K562 (cell line): ENCODE results near the gene AIMP2. TPM values are rescaled to one million over a fixed set of nuclear protein-coding genes. Genes with fewer than 3 reads are reported as not detected.

ENCODE experiments used
- ATAC-seq: fragments of 200-7000 bp; cut with Tn5 transposase; 3 replicates; pipeline ENCODE4 v1.9.1; 2020; ENCODE audit warnings: moderate library complexity
- BruUV-seq: library from RNA; stranded (reverse); fragments of 400-500 nt; replicated peaks from 2 replicates; lab custom pipeline; 2021; lab: Mats Ljungman, UMichigan
- CTCF ChIA-PET: fragments of 300-600 bp; formaldehyde crosslinking; extraction: SDS; loops from one replicate; lab custom pipeline; 2021; ENCODE audit warnings: low intra/inter-chr PET ratio; lab: Yijun Ruan, JAX
- POLR2A ChIA-PET: fragments of 300-600, 350-650 bp; sonication (Branson Sonifier 250); formaldehyde crosslinking; extraction: SDS; loops from one replicate; lab custom pipeline; 2021; ENCODE audit warnings: antibody characterized with exemption, inconsistent platforms; lab: Yijun Ruan, JAX
- DNase-seq, 4 experiments: peaks; one replicate each; pipeline versions ENCODE4 v3.0.0 to v3.0.0-alpha.2; 2011 to 2018; ENCODE audit warnings: low spot score in 3 of 4, mixed read lengths in 3 of 4; ENCODE audit errors: extremely low read depth in 1 of 4
- FAIRE-seq: peaks from 2 replicates; lab custom pipeline; 2011; peaks lifted over from hg19 to GRCh38; lab: Jason Lieb, UNC
- H2AFZ ChIP-seq: 2 replicates; pipeline ENCODE4 v1.6.0; 2011; ENCODE audit warnings: low read depth, low read length, control low read depth, inconsistent platforms
- H3K27ac ChIP-seq: fragments of 200-600 bp; 3 replicates; pipeline ENCODE4 v1.8.0; 2011; ENCODE audit warnings: low read depth, mild to moderate bottlenecking, control low read depth, inconsistent platforms, low read length, moderate library complexity, mixed read lengths; ENCODE audit errors: extremely low read depth
- H3K27me3 ChIP-seq, 2 experiments: fragments of 300-600 bp in 1 of 2; 2 replicates in 1 of 2; 3 replicates in 1 of 2; pipeline versions ENCODE4 v1.6.0 to v1.8.0; 2011; ENCODE audit warnings: inconsistent platforms in 2 of 2, low read length in 2 of 2, mild to moderate bottlenecking in 1 of 2, mixed read lengths in 1 of 2, moderate library complexity in 1 of 2; ENCODE audit not compliant: control insufficient read depth in 2 of 2, insufficient read depth in 2 of 2
- H3K36me3 ChIP-seq: fragments of 300-600 bp; 3 replicates; pipeline ENCODE4 v1.8.0; 2011; ENCODE audit warnings: mild to moderate bottlenecking, low read length, inconsistent platforms; ENCODE audit not compliant: control insufficient read depth, insufficient read depth
- H3K4me1 ChIP-seq, 2 experiments: fragments of 200-600 bp in 1 of 2; replicated peaks in 1 of 2; 2 replicates in 1 of 2; 3 replicates in 1 of 2; pipeline versions ENCODE4 v1.5.1 to v1.8.0; 2011; ENCODE audit warnings: inconsistent platforms in 2 of 2, low read length in 2 of 2, mild to moderate bottlenecking in 1 of 2, mixed read lengths in 1 of 2, moderate library complexity in 1 of 2; ENCODE audit not compliant: control insufficient read depth in 2 of 2, insufficient read depth in 2 of 2
- H3K4me2 ChIP-seq: 2 replicates; pipeline ENCODE4 v1.6.1; 2011; ENCODE audit warnings: low read length, control low read depth, inconsistent platforms, mixed read lengths; ENCODE audit not compliant: insufficient read depth
- H3K4me3 ChIP-seq: fragments of 200-600 bp; sonication (generic), shearing (Covaris generic); 2 replicates; pipeline ENCODE4 v1.5.1; 2016; ENCODE audit warnings: control low read depth, inconsistent platforms
- H3K79me2 ChIP-seq: fragments of 200-600 bp; 3 replicates; pipeline ENCODE4 v1.8.0; 2011; ENCODE audit warnings: low read length, inconsistent platforms; ENCODE audit not compliant: control insufficient read depth, insufficient read depth
- H3K9ac ChIP-seq, 2 experiments: 2 replicates each; pipeline versions ENCODE4 v1.6.0 to v1.6.1; 2011; ENCODE audit warnings: low read depth in 2 of 2, low read length in 2 of 2, control low read depth in 1 of 2, inconsistent platforms in 1 of 2, mild to moderate bottlenecking in 1 of 2, mixed read lengths in 1 of 2; ENCODE audit not compliant: insufficient read depth in 1 of 2
- H3K9me1 ChIP-seq: one replicate; pipeline ENCODE4 v1.6.0; 2011; ENCODE audit warnings: inconsistent platforms, mild to moderate bottlenecking, low read length, moderate library complexity; ENCODE audit not compliant: control insufficient read depth, insufficient read depth
- H3K9me3 ChIP-seq: replicated peaks from 2 replicates; pipeline ENCODE4 v1.5.1; 2011; ENCODE audit warnings: low read depth, low read length, inconsistent platforms; ENCODE audit not compliant: control insufficient read depth, insufficient read depth
- H4K20me1 ChIP-seq: replicated peaks from 2 replicates; pipeline ENCODE4 v1.6.1; 2011; ENCODE audit warnings: low read length, inconsistent platforms, mixed read lengths; ENCODE audit not compliant: control insufficient read depth, insufficient read depth
- CCNT2 ChIP-seq: IDR thresholded peaks from 2 replicates; pipeline ENCODE4 v1.6.1; 2011; ENCODE audit warnings: borderline replicate concordance, low read depth, mild to moderate bottlenecking, moderate library complexity, mixed read lengths, low read length; ENCODE audit not compliant: insufficient read length; ENCODE audit errors: extremely low read depth
- FOS ChIP-seq: IDR thresholded peaks from 3 replicates; pipeline ENCODE4 v1.6.1; 2011; ENCODE audit not compliant: insufficient read length; ENCODE audit errors: extremely low read depth
- FOSL1 ChIP-seq: fragments of 200-800 bp; sonication (Bioruptor generic); conservative IDR thresholded peaks from 2 replicates; pipeline ENCODE4 v1.6.1; 2016; ENCODE audit warnings: missing genetic modification characterization, missing compliant biosample characterization
- FOXM1 ChIP-seq, 2 experiments: fragments of 450-650 bp in 1 of 2; sonication (generic) in 1 of 2; formaldehyde crosslinking in 1 of 2; IDR thresholded peaks; 2 replicates each; pipeline versions ENCODE4 v1.6.1 to v1.9.0; 2017 to 2022; ENCODE audit warnings: low read depth in 2 of 2, mild to moderate bottlenecking in 2 of 2, missing genetic modification reagents in 1 of 2, moderate library complexity in 1 of 2
- GABPA ChIP-seq: fragments of 200-800 bp; sonication (Bioruptor generic); conservative IDR thresholded peaks from 2 replicates; pipeline ENCODE4 v1.6.1; 2016; ENCODE audit warnings: low read depth, missing genetic modification characterization, missing compliant biosample characterization
- HMG20A ChIP-seq: fragments of 450-650 bp; formaldehyde crosslinking; conservative IDR thresholded peaks from 2 replicates; pipeline ENCODE4 v1.4.0; 2020; ENCODE audit warnings: mild to moderate bottlenecking, mixed read lengths
- IRF2 ChIP-seq: sonication (generic); formaldehyde crosslinking; IDR thresholded peaks from 2 replicates; pipeline ENCODE4 v1.8.1; 2022; ENCODE audit warnings: mild to moderate bottlenecking, missing genetic modification reagents
- KDM1A ChIP-seq, 2 experiments: fragments of 450-650 bp; IDR thresholded peaks; 2 replicates each; pipeline ENCODE4 v1.6.1; 2016; ENCODE audit warnings: mild to moderate bottlenecking in 2 of 2
- KDM4B ChIP-seq, 2 experiments: fragments of 450-650 bp in 1 of 2; sonication (generic) in 1 of 2; IDR thresholded peaks; 2 replicates each; pipeline ENCODE4 v1.6.1; 2016 to 2017; ENCODE audit warnings: borderline replicate concordance in 2 of 2, antibody characterized with exemption in 1 of 2, low read depth in 1 of 2, mild to moderate bottlenecking in 1 of 2
- NCOA2 ChIP-seq, 2 experiments: fragments of 450-650 bp; IDR thresholded peaks; 2 replicates each; pipeline ENCODE4 v1.6.1; 2018; ENCODE audit warnings: mild to moderate bottlenecking in 2 of 2, moderate library complexity in 1 of 2; ENCODE audit not compliant: partially characterized antibody in 2 of 2
- NCOR1 ChIP-seq: fragments of 450-650 bp; IDR thresholded peaks from 2 replicates; pipeline ENCODE4 v1.6.1; 2016; ENCODE audit warnings: mild to moderate bottlenecking, moderate library complexity
- PHF8 ChIP-seq: fragments of 200-600 bp; sonication (generic); IDR thresholded peaks from 2 replicates; pipeline ENCODE4 v1.6.1; 2012; ENCODE audit warnings: mixed run types, mild to moderate bottlenecking, inconsistent platforms, low read length, moderate library complexity, borderline replicate concordance
- POLR2A ChIP-seq: fragments of 450-650 bp; conservative IDR thresholded peaks from 2 replicates; pipeline ENCODE4 v1.6.1; 2016
- PRMT5 ChIP-seq: sonication (generic); formaldehyde crosslinking; IDR thresholded peaks from 2 replicates; pipeline ENCODE4 v1.5.0; 2020; ENCODE audit warnings: missing genetic modification reagents
- SETDB1 ChIP-seq: IDR thresholded peaks from one replicate; pipeline ENCODE4 v1.6.1; 2012; ENCODE audit warnings: low read length, control low read depth, inconsistent platforms
- TEAD4 ChIP-seq, 2 experiments: sonication (generic) in 1 of 2; formaldehyde crosslinking in 1 of 2; IDR thresholded peaks; 2 replicates each; pipeline versions ENCODE4 v1.6.1 to v1.8.0; 2012 to 2022; ENCODE audit warnings: borderline replicate concordance in 1 of 2, inconsistent platforms in 1 of 2, low read length in 1 of 2, mild to moderate bottlenecking in 1 of 2, missing genetic modification reagents in 1 of 2
- ZBED1 ChIP-seq: IDR thresholded peaks from 2 replicates; pipeline ENCODE4 v1.6.1; 2014
- ZBTB1 ChIP-seq: sonication (generic); formaldehyde crosslinking; IDR thresholded peaks from 2 replicates; pipeline ENCODE4 v1.8.1; 2023; ENCODE audit warnings: missing genetic modification reagents, low read depth, mild to moderate bottlenecking, borderline replicate concordance
- ZKSCAN1 ChIP-seq: fragments of 150-350 bp; IDR thresholded peaks from 2 replicates; pipeline ENCODE4 v1.6.1; 2016; ENCODE audit warnings: low read depth, low read length
- ZNF766 ChIP-seq: fragments of 200-800 bp; sonication (Bioruptor generic); conservative IDR thresholded peaks from 2 replicates; pipeline ENCODE4 v1.6.1; 2016; ENCODE audit warnings: missing genetic modification characterization, missing compliant biosample characterization
- WGBS: fragments of 100-300 bp; shearing (Covaris generic); methylation state at CpG from one replicate; pipeline ENCODE4 v1.1.6; 2016; ENCODE audit warnings: low coverage, mixed read lengths; ENCODE audit not compliant: insufficient coverage; ENCODE audit errors: missing lambda C conversion rate; 5-methylcytosine and 5-hydroxymethylcytosine counted together
- in situ Hi-C: fragments of 300-500 bp; cut with MboI; formaldehyde crosslinking; loops from 4 replicates; pipeline ENCODE4 v1.15.0; 2018; ENCODE audit warnings: inconsistent platforms, mixed read lengths
- intact Hi-C: fragments of 100-400 bp; cut with micrococcal nuclease; formaldehyde crosslinking; loops from 2 replicates; pipeline ENCODE4 v1.14.2; 2022
- polyA plus RNA-seq, 8 experiments: library from polyadenylated mRNA; depleted of rRNA in 4 of 8; stranded (reverse) in 5 of 8; unstranded in 3 of 8; fragments of >200 nt; fragmentation: Nextera tagmentation in 2 of 8; fragmentation: Illumina TruSeq in 1 of 8; extraction: Ambion mirVana in 2 of 8; extraction: Trizol in 1 of 8; gene quantifications; 2 replicates each; pipeline versions ENCODE4 v1.2.1 to v1.2.3, GENCODE V29; 2011 to 2014; ENCODE audit warnings: inconsistent platforms in 1 of 8, missing spikeins in 1 of 8
- total RNA-seq, 7 experiments: library from RNA; depleted of rRNA in 6 of 7; stranded (reverse); fragments of >200 nt in 6 of 7; fragmentation: Illumina TruSeq in 2 of 7; extraction: Trizol in 2 of 7; gene quantifications; 2 replicates each; pipeline versions ENCODE4 v1.2.1 to v1.2.3, GENCODE V29; 2011 to 2021; ENCODE audit warnings: low replicate concordance in 1 of 7
- TF ChIP-seq, protein P1 (sequence below): fragments of 250-450 bp; sonication (Bioruptor Pico); IDR thresholded peaks from 2 replicates; pipeline ENCODE4 v1.4.0; 2020; ENCODE audit warnings: mild to moderate bottlenecking, moderate library complexity

Gene AIMP2
- total and polyA plus RNA-seq, 9 of the 15 experiments (the other 6 are each of a cell fraction or from before 2014, with no cell fraction given), result 47.5 to 84.9 (median 63.5) TPM

DNA sequence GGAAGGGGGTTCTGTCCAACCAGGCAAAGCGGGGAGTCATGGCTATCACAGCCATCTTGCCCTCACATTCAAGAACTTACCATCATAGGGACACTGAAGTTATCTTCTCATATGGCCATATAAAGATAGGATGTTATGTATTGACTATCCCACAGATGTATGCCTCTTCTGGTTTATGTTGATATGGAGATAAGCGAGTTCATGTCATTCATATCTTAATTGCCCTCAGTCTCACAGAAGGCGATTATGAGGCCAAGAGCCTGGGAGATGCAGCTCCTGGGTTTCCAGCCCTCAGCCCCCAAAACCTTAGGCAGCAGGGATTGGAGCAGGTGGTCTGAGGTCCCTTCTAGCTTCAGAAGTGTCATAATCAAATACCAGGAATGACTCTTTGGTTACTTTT is 13.6 kb downstream of the AIMP2 start:
- ChIA-PET CTCF (no interaction called here), POLR2A (interaction anchor here (0.6 to 2.3 kb wide), 5 partner anchors 14 to 467 kb away, joined by 3 to 15 read pairs (median 3); partner anchors contain the start of genes AIMP2 and PMS2)
- ATAC-seq (peak; percentile 8), FAIRE-seq (no peak), DNase-seq (peak in 1 of 4 experiments; percentile 48)
- Histone ChIP-seq H3K79me2 (peaks cover 20% of the 10 kb centered on the region; the same call in 1 of the 3 replicates), H3K9ac (no peak overlapping the region), H3K9me3 (no peaks in the 10 kb centered on the region), H3K4me1 (peaks cover 33 to 34% of the 10 kb centered on the region in 2 experiments; a peak in 4 of 5 replicates), H4K20me1 (peaks cover 17% of the 10 kb centered on the region), H3K27me3 (no peaks in the 10 kb centered on the region), H3K36me3 (peaks cover 99% of the 10 kb centered on the region), H3K4me3 (no peak overlapping the region), H3K9me1 (peaks cover 6% of the 10 kb centered on the region), H2AFZ (no peak overlapping the region), H3K27ac (peak overlapping the region; percentile 24; the same call in 1 of the 3 replicates), H3K4me2 (peak overlapping the region; percentile 2; the same call in 1 of the 2 replicates)
- 26% methylated on average over 3 of the region's 3 CpGs for WGBS
- intact Hi-C loops, result no loop called here
- in situ Hi-C loops, result no loop called here
- no TSS peak for BruUV-seq
- TF ChIP-seq FOXM1 (IDR thresholded peaks at IDR 0.05; ENCODE audit: low read depth) (no peak), FOXM1 (CRISPR knock-in tag; IDR thresholded peaks at IDR 0.05; ENCODE audit: low read depth) (no peak), IRF2 (no peak), FOSL1 (tag) (no peak), ZBTB1 (CRISPR knock-in tag) (no peak), FOS (no peak), KDM1A (IDR thresholded peaks at IDR 0.05) (peak; percentile 21 to 32; a peak in 1 of 4 replicates), ZKSCAN1 (no peak), POLR2A (0 out of 2 replicates have a peak, but pooled peaks have one; percentile 15), ZNF766 (CRISPR knock-in tag) (no peak), GABPA (tag) (no peak), PHF8 (no peak), TEAD4 (IDR thresholded peaks at IDR 0.05; ENCODE audit: low read length) (peak; percentile 82), TEAD4 (CRISPR knock-in tag; IDR thresholded peaks at IDR 0.05; ENCODE audit: borderline replicate concordance) (no peak), ZBED1 (no peak), NCOR1 (peak; percentile 78), CCNT2 (peak; percentile 73), SETDB1 (no peak), HMG20A (CRISPR knock-in tag) (no peak), NCOA2 (IDR thresholded peaks at IDR 0.05; ENCODE audit: partially characterized antibody in 2 of 2) (no peak), PRMT5 (CRISPR knock-in tag) (no peak), KDM4B (IDR thresholded peaks at IDR 0.05; ENCODE audit: borderline replicate concordance in 2 of 2, low read depth in 1 of 2) (no peak)
- TF ChIP-seq, protein P1, sequence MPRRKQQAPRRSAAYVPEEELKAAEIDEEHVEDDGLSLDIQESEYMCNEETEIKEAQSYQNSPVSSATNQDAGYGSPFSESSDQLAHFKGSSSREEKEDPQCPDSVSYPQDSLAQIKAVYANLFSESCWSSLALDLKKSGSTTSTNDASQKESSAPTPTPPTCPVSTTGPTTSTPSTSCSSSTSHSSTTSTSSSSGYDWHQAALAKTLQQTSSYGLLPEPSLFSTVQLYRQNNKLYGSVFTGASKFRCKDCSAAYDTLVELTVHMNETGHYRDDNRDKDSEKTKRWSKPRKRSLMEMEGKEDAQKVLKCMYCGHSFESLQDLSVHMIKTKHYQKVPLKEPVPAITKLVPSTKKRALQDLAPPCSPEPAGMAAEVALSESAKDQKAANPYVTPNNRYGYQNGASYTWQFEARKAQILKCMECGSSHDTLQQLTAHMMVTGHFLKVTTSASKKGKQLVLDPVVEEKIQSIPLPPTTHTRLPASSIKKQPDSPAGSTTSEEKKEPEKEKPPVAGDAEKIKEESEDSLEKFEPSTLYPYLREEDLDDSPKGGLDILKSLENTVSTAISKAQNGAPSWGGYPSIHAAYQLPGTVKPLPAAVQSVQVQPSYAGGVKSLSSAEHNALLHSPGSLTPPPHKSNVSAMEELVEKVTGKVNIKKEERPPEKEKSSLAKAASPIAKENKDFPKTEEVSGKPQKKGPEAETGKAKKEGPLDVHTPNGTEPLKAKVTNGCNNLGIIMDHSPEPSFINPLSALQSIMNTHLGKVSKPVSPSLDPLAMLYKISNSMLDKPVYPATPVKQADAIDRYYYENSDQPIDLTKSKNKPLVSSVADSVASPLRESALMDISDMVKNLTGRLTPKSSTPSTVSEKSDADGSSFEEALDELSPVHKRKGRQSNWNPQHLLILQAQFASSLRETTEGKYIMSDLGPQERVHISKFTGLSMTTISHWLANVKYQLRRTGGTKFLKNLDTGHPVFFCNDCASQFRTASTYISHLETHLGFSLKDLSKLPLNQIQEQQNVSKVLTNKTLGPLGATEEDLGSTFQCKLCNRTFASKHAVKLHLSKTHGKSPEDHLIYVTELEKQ (CRISPR knock-in tag), result no peak
